ENCODE results near the gene PPFIA3. TPM values are rescaled to one million over a fixed set of nuclear protein-coding genes. Genes with fewer than 3 reads are reported as not detected.
"Not testable (repeated sequence)": the region's sequence is repeated elsewhere in the genome, so short reads cannot be mapped to it uniquely, and the experiment has no call there.

PPFIA3 gene
- total and polyA plus RNA-seq, 2 experiments from 2014 or later: 4.4 to 8.2 TPM

DNA sequence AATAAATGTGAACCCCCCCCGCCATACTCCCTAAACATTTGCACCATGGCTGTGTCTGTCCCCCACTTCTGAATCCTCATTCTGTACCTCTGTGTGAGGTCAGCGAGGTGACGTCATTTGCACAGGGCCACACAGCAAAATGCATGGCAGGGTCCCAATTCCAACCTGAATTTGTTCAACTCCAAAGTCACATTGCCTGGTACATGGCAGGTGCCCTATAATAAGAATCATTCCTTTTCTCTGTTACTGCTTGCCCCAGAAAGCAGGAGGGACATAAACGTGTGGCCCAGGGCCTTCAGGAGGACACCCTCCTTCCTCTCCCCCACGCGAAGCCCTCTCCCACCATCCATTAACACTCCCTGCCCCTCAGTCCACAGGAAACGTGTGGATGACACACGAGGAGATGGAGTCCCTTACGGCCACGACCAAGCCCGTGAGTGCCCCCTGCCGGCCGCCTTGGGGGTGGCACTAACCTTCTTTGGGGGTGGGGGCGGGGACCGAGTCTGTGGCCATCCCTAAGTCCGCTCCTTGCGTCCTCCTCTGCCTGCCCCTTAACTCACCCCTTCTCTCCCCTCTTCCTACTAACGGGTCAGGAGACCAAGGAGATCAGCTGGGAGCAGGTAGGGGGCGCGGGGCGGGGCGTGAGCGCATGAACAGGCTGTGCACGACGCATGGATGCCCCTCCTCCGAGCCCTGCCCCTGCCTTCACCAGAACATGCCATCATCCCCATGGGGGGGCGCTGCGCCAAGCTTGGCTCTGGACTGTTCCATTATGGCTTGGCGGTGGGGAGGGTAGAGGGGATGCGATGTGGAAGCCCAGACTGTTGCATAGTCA is 26.4 kb downstream of the PPFIA3 start:
- DNase-seq (ENCODE audit: low spot score): peak; percentile 78
- 9% methylated on average over 29 of the region's 30 CpGs for WGBS (ENCODE audit: low lambda C conversion rate, missing lambda C conversion rate)
- Histone ChIP-seq H3K27ac (no peak overlapping the region), H3K79me2 (no peaks in the 10 kb centered on the region), H3K4me3 (no peak overlapping the region), H3K9me2 (replicated peaks; ENCODE audit: insufficient read depth) (no peaks in the 10 kb centered on the region), H3K27me3 (no peaks in the 10 kb centered on the region), H3K9me3 (ENCODE audit: low read depth) (no peaks in the 10 kb centered on the region), H3K4me2 (peak overlapping the region; percentile 72), H2AFZ (no peak overlapping the region), H4K20me1 (ENCODE audit: insufficient read depth, poor library complexity, severe bottlenecking) (no peaks in the 10 kb centered on the region), H3K4me1 (ENCODE audit: insufficient read depth) (peaks cover 10% of the 10 kb centered on the region), H3K36me3 (replicated peaks; ENCODE audit: insufficient read depth, low read depth) (no peaks in the 10 kb centered on the region)
- TF ChIP-seq EZH2phosphoT487 (IDR thresholded peaks at IDR 0.05; ENCODE audit: low read depth, severe bottlenecking, unreplicated experiment) (no peak), EZH2 (IDR thresholded peaks at IDR 0.05; ENCODE audit: borderline replicate concordance) (no peak)
- TF ChIP-seq, protein P1, sequence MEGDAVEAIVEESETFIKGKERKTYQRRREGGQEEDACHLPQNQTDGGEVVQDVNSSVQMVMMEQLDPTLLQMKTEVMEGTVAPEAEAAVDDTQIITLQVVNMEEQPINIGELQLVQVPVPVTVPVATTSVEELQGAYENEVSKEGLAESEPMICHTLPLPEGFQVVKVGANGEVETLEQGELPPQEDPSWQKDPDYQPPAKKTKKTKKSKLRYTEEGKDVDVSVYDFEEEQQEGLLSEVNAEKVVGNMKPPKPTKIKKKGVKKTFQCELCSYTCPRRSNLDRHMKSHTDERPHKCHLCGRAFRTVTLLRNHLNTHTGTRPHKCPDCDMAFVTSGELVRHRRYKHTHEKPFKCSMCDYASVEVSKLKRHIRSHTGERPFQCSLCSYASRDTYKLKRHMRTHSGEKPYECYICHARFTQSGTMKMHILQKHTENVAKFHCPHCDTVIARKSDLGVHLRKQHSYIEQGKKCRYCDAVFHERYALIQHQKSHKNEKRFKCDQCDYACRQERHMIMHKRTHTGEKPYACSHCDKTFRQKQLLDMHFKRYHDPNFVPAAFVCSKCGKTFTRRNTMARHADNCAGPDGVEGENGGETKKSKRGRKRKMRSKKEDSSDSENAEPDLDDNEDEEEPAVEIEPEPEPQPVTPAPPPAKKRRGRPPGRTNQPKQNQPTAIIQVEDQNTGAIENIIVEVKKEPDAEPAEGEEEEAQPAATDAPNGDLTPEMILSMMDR (IDR thresholded peaks at IDR 0.05; ENCODE audit: poor library complexity): peak; percentile 76

DNA sequence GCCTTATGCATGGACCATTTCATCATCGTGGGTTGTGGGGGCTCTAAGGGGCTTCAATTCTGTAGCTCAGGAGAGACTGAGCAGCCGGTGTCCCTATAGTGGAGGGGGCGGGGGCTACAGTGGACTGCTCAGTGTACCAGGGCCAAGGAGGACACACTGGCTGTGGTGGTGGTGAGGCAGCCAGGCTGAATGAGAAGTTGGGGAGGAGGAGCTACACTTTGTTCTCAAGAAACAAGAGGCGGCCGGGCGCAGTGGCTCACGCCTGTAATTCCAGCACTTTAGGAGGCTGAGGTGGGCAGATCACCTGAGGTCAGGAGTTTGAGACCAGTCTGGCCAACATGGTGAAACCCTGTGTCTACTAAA is 27.0 kb downstream of the PPFIA3 start:
- WGBS (ENCODE audit: low lambda C conversion rate, missing lambda C conversion rate): 19% methylated on average over 6 of the region's 7 CpGs
- DNase-seq (ENCODE audit: low spot score); H3K36me3 ChIP-seq (replicated peaks; ENCODE audit: insufficient read depth, low read depth); H3K9me2 ChIP-seq (replicated peaks; ENCODE audit: insufficient read depth); H4K20me1 ChIP-seq (ENCODE audit: insufficient read depth, poor library complexity, severe bottlenecking); H3K27me3 ChIP-seq; H3K79me2 ChIP-seq; H3K27ac ChIP-seq; H3K4me3 ChIP-seq; H3K9me3 ChIP-seq (ENCODE audit: low read depth); H2AFZ ChIP-seq: not testable (repeated sequence)
- Histone ChIP-seq H3K4me1 (ENCODE audit: insufficient read depth) (peaks cover 16% of the 10 kb centered on the region), H3K4me2 (peak overlapping the region; percentile 72)

DNA sequence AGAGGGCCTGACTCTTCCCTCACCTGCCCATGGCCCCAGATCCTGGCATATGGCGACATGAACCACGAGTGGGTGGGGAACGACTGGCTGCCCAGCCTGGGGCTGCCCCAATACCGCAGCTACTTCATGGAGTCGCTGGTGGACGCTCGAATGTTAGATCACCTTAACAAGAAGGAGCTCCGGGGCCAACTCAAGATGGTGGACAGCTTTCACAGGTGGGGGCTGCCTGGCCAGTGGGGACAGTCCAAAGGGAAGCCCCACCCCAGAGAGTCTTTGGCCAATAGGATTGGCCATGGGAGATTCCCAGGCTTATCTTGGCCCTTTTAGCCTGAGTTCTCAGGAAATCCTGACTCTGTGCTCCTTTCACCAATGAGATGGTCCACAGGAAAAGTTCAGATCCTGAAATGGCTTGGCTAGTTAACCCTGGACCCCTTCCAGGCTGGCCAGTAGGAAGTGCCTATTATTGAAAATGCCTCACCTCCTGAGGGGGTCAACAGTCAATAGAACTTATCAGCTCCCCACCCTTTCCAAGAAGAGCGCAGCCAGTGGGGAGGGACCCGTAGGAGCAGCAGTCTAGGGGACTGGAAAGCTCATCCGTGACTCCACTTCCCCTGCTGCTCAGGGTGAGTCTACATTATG is 28.8 kb downstream of the PPFIA3 start:
- H2AFZ ChIP-seq: no peak overlapping the region
- no peaks in the 10 kb centered on the region for H4K20me1 ChIP-seq (ENCODE audit: insufficient read depth, poor library complexity, severe bottlenecking)
- TF ChIP-seq EZH2 (IDR thresholded peaks at IDR 0.05; ENCODE audit: borderline replicate concordance) (no peak), EZH2phosphoT487 (IDR thresholded peaks at IDR 0.05; ENCODE audit: low read depth, severe bottlenecking, unreplicated experiment) (no peak)
- TF ChIP-seq, protein P1 (IDR thresholded peaks at IDR 0.05; ENCODE audit: poor library complexity): no peak
- 85% methylated on average over 11 of the region's 11 CpGs for WGBS (ENCODE audit: low lambda C conversion rate, missing lambda C conversion rate)
- no peak overlapping the region for H3K27ac ChIP-seq
- H3K27me3 ChIP-seq: no peaks in the 10 kb centered on the region
- no peak for DNase-seq (ENCODE audit: low spot score)
- H3K4me2 ChIP-seq: peak overlapping the region; percentile 88
- H3K4me3 ChIP-seq: no peak overlapping the region
- H3K36me3 ChIP-seq (replicated peaks; ENCODE audit: insufficient read depth, low read depth): no peaks in the 10 kb centered on the region
- H3K79me2 ChIP-seq: no peaks in the 10 kb centered on the region
- no peaks in the 10 kb centered on the region for H3K9me2 ChIP-seq (replicated peaks; ENCODE audit: insufficient read depth)
- H3K9me3 ChIP-seq (ENCODE audit: low read depth): no peaks in the 10 kb centered on the region
- peaks cover 16% of the 10 kb centered on the region for H3K4me1 ChIP-seq (ENCODE audit: insufficient read depth)
